ENCODE data around the gene DIS3. TPM values are rescaled to one million over a fixed set of nuclear protein-coding genes. Genes with fewer than 3 reads are reported as not detected.

The DIS3 gene, protein sequence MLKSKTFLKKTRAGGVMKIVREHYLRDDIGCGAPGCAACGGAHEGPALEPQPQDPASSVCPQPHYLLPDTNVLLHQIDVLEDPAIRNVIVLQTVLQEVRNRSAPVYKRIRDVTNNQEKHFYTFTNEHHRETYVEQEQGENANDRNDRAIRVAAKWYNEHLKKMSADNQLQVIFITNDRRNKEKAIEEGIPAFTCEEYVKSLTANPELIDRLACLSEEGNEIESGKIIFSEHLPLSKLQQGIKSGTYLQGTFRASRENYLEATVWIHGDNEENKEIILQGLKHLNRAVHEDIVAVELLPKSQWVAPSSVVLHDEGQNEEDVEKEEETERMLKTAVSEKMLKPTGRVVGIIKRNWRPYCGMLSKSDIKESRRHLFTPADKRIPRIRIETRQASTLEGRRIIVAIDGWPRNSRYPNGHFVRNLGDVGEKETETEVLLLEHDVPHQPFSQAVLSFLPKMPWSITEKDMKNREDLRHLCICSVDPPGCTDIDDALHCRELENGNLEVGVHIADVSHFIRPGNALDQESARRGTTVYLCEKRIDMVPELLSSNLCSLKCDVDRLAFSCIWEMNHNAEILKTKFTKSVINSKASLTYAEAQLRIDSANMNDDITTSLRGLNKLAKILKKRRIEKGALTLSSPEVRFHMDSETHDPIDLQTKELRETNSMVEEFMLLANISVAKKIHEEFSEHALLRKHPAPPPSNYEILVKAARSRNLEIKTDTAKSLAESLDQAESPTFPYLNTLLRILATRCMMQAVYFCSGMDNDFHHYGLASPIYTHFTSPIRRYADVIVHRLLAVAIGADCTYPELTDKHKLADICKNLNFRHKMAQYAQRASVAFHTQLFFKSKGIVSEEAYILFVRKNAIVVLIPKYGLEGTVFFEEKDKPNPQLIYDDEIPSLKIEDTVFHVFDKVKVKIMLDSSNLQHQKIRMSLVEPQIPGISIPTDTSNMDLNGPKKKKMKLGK
- 40.3 and 44.5 TPM in 2 replicates for total RNA-seq

DNA sequence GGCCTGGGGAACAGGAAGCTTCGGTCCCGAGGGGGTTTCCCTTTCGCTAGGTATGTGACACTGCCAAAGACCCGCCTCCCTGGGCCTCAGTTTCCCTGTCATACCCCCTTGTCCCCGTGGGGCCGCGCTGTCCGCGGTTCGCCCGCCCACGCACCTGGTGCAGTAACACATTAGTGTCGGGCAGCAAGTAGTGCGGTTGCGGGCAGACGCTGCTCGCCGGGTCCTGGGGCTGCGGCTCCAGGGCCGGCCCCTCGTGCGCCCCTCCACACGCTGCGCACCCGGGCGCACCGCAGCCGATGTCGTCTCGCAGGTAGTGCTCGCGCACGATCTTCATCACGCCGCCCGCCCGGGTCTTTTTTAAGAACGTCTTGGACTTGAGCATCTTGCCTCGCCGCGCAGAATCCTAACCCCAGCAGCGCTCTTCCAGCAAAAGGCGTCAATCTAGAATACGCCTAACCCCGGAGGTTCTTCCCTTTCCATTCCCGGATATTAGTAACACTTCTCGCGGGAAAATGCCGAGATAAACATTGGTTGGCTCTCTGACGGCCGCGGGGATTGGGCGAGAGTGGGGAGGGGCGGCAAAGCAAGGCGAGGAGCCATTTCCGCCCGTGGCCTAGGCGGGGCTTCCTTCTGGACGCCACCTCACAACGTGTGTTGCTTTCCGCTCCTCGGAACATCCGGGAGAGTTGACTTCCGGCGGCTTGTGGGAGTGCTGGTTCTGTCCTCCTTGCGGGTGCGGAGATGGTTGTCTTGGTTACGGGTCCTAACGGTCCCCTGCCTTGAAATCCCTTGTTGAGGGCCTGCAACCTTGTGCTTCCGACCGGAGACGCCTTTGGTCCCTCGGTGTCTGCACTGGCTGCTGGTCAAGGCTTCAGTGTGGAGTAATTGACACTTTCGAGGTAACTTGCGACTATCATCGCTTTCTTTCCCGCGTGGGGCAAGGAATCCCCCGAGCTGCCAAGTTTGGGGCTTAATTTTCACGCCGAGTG is at the start of gene DIS3, which contains the start of gene PIBF1:
Gene DIS3 (minus strand): TSS at position 450 of the 989 bp plus-strand sequence. CDS start 68 bp downstream, at position 382.
Gene PIBF1 (plus strand): TSS at position 683 of the 989 bp plus-strand sequence. CDS start 1,337 bp downstream, outside the sequence.

DNA sequence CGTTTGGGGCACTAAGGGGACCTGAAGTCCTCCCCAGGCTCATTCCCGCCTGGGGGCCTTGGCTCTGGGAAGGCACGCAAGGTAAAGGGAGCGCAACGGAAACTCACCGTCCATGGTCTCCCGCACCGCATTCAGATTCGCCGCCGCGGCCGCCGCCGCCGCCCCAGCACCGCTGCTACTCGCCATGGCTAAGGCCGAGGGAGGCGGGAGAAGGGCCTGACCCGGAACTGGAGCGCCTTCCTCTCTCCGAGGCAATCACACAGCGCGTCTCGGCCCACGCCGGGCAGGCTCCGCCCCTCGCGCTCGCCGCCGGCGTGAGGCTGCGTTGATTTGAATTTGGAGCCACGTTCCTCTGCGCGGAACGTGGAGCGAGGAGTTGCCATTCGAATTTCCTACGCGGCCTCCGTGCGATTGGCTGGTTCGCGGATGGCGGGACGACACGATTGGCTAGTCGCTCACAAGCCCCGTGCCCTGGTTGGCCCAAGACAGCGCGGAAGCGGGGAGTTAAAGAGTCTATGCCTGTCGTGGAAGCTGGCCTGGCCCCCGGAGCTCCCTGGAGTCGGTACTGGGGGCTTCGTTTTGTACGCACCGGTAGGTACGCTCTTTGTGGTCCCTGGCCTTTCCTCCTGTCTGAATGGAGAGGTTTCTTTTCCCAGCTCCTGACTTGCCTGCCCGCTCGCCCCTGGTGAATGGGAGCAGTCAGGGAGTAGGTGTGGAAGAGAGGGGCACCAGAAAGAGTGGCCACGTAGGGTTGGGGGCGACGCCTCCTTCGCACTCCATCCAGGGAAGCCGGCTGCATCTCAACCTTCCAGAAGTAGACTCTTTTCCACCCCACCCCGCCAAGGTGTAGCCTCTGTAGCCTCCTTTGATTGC is 54.0 kb downstream of the DIS3 start, which contains the start of the genes BORA and MZT1:
Gene BORA (plus strand): TSS at position 507 of the 873 bp plus-strand sequence. CDS start 1,018 bp downstream, outside the sequence.
Gene MZT1 (minus strand): TSS at position 213 of the 873 bp plus-strand sequence. CDS start 27 bp downstream, at position 186.

Other genes with a start within 250 kb of the DIS3 start
- gene MZT1, start 54.3 kb downstream of the DIS3 start, total RNA-seq, result 32.8 and 34.0 TPM in 2 replicates
- gene BORA, start 54.0 kb downstream of the DIS3 start, total RNA-seq, result 10.1 and 10.3 TPM in 2 replicates
- 27.1 and 28.6 TPM in 2 replicates for gene PIBF1, start 233 bp upstream of the DIS3 start, total RNA-seq